GM21786 (cell line): ENCODE data around the gene RBM23.
"Not testable (repeated sequence)": the region's sequence is repeated elsewhere in the genome, so short reads cannot be mapped to it uniquely, and the experiment has no call there.

Experiments
- ATAC-seq: cut with Tn5 transposase; IDR thresholded peaks from one replicate; pipeline ENCODE4 v1.9.1; 2021; ENCODE audit not compliant: unreplicated experiment

The RBM23 gene

GRCh38 chr14:22918804-22919600 is at the start of gene RBM23:
Gene RBM23 (minus strand): TSS chr14:22919149.
- ATAC-seq, result peak; percentile 96

- no peak for ATAC-seq
These were observed 47.9 kb upstream of the RBM23 start for GRCh38 chr14:22966783-22967269.

GRCh38 chr14:22965916-22966782 is 47.2 kb upstream of the RBM23 start:
- not testable (repeated sequence) for ATAC-seq

- ATAC-seq, result no peak
These were observed 43.2 kb upstream of the RBM23 start for GRCh38 chr14:22962061-22962676.

- no peak for ATAC-seq
These were observed 37.0 kb upstream of the RBM23 start for GRCh38 chr14:22955702-22956569.

GRCh38 chr14:22952418-22952817 is 33.5 kb upstream of the RBM23 start:
- ATAC-seq, result no peak

GRCh38 chr14:22951795-22952194 is 32.8 kb upstream of the RBM23 start:
- ATAC-seq, result not testable (repeated sequence)

GRCh38 chr14:22945642-22946041 is 26.7 kb upstream of the RBM23 start:
- ATAC-seq, result no peak

- ATAC-seq, result no peak
These were observed 20.7 kb upstream of the RBM23 start for GRCh38 chr14:22939684-22940083.

GRCh38 chr14:22935156-22935555 is 16.2 kb upstream of the RBM23 start:
- no peak for ATAC-seq

- ATAC-seq, result no peak
These were observed 13.2 kb upstream of the RBM23 start for GRCh38 chr14:22932146-22932545.

- ATAC-seq, result no peak
These were observed 11.0 kb upstream of the RBM23 start for GRCh38 chr14:22929961-22930364.

GRCh38 chr14:22929104-22929960 is 10.4 kb upstream of the RBM23 start, which contains the start of gene PRMT5:
Gene PRMT5 (minus strand): TSS chr14:22929376. CDS start chr14:22929361, 15 bp downstream.
- peak; percentile 92 for ATAC-seq

- no peak for ATAC-seq
These were observed 9.5 kb upstream of the RBM23 start for GRCh38 chr14:22928237-22929103.

- no peak for ATAC-seq
These were observed 7.4 kb upstream of the RBM23 start for GRCh38 chr14:22926316-22926715.

GRCh38 chr14:22925513-22925912 is 6.6 kb upstream of the RBM23 start:
- ATAC-seq, result no peak

- ATAC-seq, result no peak
These were observed 4.8 kb upstream of the RBM23 start for GRCh38 chr14:22923746-22924145.

- ATAC-seq, result no peak
These were observed 3.3 kb upstream of the RBM23 start for GRCh38 chr14:22922294-22922693.
